Endometrial microvascular endothelial cells (primary cell): Measurements from ENCODE around the gene GAS7. TPM values are rescaled to one million over a fixed set of nuclear protein-coding genes. Genes with fewer than 3 reads are reported as not detected.
"Not testable (repeated sequence)": the region's sequence is repeated elsewhere in the genome, so short reads cannot be mapped to it uniquely, and the experiment has no call there.

Experiments
- in situ Hi-C: cut with HindIII; loops from 2 replicates; pipeline ENCODE4 v1.10.0; 2017; ENCODE audit warnings: low sequenced_read_pairs, low pct_unique_long_range_greater_than_20kb; ENCODE audit errors: inconsistent ontology term
- total RNA-seq: library from RNA; depleted of rRNA; stranded (reverse); fragments of >200 nt; gene quantifications from one replicate; pipeline ENCODE4 v1.2.3, GENCODE V29; 2015; ENCODE audit errors: inconsistent ontology term

Gene GAS7
- total RNA-seq, 1 donor from 2014 or later = not detected

DNA sequence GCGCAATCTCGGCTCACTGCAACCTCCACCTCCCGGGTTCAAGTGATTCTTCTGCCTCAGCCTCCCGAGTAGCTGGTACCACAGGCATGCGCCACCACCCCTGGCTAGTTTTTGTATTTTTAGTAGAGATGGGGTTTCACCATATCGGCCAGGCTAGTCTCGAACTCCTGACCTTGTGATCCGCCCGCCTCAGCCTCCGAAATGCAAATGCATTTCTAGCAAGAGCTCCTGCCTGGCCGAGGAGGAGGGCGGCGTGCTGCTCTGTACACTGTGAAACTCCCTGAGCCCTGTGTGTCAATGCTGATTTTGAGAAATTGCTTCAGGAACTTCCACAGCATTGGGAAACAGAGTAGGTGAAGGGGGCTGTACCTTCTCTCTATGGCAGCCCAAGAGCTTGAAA, 277.2 kb downstream of the GAS7 start:
- in situ Hi-C loops = not testable (repeated sequence)

DNA sequence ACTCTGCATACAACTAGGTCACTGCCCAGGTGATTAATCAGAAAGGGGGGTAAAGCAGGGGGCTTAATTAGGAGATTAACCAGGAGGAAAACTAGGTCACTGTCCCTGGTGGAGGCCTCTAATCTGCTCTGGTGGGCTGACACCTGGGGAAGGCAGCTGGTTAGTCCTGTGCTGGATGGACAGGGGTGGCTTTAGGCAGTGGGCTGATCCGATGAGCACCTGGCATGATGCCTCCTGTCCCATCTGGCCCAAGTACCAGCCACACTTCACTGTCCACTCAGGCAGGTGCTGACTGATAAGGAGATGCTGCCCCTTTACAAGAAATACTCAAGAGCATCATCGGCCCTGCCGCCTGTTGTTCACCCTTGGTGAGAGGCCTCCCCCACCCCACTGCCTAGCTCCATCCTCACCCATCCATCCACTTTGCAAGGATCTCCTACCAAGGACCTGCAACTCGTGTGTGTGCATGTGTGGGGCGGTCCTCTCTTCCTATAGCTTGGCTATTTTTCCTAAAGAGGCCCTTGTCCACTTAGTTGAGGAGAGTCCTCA, 279.5 kb downstream of the GAS7 start:
- in situ Hi-C loops = no loop called here

DNA sequence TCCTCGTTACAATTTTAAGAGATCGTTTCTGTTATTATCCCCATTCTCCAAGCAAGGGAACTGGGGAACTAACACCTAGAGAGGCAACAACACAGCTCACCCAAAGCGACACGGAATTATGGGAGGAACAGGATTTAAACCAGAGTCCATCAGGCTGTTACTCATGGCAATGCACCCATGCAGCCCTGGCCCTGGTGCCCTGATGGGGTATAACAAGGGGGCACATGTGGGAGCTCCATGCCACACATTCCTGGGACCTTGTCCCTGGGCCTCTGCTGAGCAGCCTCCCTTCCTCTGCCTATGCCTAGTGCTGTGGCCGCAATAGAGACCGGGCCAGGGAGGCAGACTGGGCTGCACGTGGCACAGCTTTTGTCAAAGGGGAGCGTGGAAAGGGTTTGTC, 280.1 kb downstream of the GAS7 start:
- in situ Hi-C loops = no loop called here

GRCh38 chr17:9917801-9918200, 280.6 kb downstream of the GAS7 start:
- in situ Hi-C loops = no loop called here

DNA sequence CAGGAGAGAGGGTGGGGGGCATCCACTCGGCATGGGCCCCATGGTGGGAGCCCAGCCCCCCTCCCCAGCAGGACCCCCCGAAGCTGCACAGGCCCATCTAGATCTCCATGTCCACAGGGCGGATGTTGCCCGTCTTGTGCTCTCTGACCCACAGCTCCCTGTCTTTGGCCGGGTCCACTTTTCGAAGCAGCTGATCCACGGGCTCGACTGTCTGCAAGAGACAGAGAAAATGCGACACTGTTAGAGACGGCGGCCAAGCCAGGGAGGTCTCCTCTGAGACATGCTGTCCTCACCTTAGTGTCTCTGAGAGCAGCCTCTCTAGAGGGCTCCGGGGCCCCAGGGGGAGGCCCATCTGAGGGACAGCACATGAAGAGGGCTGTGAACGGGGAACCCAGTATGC, 281.3 kb downstream of the GAS7 start:
- in situ Hi-C loops = no loop called here

GRCh38 chr17:9916108-9916507, 282.3 kb downstream of the GAS7 start:
- in situ Hi-C loops = no loop called here

- in situ Hi-C loops = no loop called here
Measured at GRCh38 chr17:9913476-9913875, 284.9 kb downstream of the GAS7 start.

DNA sequence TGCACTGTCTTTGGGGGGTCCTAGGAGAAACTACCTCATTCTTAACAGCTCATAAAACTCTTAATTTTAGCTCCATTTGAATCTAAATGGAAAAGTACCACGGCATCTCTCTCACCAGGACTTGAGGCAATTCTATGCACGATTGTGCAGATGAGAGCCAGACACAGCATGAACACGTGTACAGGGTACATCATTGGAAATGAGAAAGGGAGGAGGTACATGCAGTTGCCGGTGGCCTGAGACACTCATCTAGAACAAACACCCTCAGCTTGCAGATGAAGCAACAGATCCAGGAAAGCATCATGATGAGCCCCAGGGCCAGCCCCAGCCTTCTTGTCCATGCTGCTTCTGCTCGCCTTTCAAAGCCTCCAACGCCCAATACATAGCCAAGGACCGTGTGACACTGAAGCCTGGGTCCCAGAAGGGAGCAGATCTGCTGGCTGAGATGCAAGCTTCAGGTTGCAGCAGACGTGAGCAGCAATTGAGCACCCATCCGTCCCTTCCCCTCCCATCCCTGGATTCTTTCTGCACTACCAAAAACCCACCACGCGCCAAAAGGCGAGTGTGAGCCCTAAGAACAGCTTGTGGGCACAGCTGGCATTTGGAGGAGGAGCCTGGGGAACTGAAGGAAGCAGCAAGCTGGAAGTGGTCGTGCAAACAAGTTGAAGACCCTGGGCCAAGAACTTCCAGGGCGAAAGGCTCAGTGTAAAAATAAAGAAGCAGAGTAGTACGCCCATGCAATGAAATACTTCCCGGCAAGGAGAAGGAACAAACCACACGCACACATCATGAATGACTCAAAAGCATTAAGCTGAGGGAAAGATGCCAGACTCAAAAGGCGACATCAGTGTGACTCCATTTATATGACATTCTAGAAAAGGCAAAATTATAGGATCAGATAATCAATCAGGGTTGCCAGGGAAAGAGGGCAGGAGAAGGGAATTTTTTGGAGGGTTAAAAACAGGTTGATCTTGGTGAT, 286.0 kb downstream of the GAS7 start:
- in situ Hi-C loops = no loop called here

- in situ Hi-C loops = no loop called here
Measured at GRCh38 chr17:9911089-9911488, 287.3 kb downstream of the GAS7 start.

DNA sequence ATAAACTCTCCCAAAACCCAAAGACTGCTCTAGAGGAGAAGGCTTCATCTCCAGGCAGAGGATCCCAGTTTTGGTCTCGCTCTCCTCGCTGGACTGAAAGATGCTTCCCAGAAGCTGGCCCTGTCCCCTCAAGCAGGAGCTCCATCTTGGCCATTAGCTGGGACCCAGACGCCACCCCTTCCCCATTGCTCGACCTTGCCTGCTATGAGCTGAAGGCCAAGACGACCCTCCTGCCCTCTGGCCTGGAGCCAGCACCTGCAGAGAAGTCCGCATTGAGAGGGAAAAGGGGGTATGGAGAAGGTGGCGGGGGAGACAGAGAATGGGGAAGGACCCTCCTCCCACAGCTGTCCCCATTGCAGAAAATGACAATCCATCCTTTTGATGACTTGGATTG, 289.8 kb downstream of the GAS7 start:
- in situ Hi-C loops = no loop called here

DNA sequence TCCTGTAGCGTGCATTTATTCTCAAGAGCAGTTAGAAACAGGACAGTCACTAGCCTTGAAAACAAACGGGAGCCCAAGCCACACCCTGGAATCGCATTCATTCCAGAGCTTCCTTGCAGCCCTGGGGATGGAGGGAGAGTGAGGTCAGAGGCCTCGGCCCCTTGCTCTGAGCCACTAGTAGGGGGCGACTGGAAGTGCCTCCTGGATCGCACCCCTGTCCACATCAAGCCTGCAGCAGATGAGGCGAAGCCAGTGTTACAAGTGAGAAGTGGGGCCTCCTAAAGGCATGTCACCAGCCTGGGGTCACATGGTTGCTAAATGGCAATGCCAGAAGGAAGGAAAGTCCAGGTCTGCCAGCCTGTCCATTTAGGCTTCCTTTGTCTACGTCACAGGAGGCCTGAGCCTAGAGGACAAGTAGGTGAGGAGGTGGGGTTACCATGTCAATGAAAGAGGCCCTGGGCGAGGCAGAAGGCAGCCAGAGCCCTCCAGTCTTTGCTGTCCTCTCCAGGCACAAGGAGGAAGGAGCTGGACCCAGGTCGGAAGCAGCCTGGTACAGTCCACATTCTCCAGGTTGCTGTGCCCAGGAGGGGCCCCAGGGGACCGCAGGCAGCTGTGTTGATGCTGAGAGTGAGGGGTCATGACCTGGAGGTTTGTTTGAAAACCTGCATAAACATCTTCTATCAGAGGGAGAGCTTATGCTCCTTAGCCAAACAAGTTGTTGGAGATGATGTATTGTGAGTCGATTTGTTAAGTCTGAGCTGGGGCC, 290.3 kb downstream of the GAS7 start:
- in situ Hi-C loops = no loop called here

DNA sequence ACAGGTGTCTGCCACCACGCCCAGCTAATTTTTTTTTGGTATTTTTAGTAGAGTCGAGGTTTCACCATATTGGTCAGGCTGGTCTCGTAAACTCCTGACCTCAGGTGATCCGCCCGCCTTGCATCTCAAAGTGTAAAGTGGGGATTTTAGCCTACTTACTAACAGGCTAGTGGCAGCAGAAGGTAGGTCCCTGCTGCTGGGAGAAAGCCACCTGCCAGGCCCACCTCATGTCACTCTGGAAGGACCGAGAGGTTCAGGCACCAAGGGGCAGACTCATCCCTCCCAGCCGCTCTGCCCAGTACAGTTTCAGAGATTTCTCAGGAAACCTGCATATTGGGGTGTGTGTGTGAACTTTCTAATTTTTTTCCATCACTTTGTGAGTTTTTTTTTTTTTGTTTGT, 291.3 kb downstream of the GAS7 start:
- in situ Hi-C loops = no loop called here

DNA sequence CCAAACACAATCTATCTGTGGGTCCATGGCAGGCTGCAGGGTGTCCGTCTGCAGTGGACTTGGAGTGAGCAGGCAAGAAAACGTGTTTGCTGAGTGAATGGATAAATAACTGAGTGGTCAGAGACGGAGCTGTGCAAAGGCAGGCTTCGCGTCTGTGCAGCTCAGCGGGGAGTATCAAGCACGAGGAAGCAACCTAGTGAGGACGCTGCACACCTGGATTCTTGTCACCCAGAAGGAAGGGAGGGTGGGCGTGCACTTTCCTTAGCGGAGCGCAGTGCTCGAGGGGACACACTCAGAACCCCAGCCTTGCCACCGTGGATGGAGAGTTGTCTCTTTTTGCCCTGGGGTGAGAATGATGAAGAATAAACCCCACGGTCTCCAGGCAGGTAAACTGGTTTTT, 291.8 kb downstream of the GAS7 start:
- in situ Hi-C loops = no loop called here

DNA sequence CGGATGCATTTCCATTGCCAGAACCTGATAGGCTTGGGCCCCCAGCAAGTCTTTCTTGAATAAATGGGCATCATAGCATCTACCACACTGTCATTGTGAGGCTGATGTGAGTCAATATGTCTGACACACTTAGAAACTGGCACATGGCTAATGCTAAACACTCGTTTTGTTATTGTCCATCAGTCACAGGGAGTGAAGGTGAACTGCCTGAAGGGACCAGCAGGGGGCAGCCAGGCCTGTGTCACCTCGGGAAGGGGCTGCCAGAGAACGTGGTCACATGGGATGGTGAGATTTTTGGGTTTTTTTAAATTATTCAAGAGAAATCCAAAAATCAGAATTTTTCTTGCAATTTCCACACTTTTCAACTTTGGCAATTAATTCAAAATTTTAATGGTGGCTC, 292.5 kb downstream of the GAS7 start:
- in situ Hi-C loops = no loop called here

DNA sequence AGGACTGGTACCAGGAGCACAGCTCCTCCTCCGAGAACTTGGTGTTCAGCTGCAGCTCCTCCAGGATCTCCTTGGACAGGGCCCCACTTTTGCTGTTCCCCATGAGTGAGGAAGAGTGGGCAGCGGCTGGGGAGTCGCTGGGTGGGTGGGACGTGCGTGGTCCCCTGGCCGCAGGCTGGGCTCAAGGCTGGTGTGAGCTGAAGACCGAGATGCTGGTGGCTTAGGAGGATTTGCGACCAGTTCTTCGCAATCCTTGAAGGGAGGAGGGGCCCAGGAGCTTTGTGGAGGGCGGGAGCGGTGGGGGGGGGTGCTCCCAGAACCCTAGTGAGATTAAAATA, 293.4 kb downstream of the GAS7 start, which contains the start of gene RCVRN:
TSS of gene RCVRN (minus strand) at position 194 of the 338 bp plus-strand sequence. CDS start at position 103, 91 bp downstream.
- in situ Hi-C loops = no loop called here

- in situ Hi-C loops = no loop called here
Measured at GRCh38 chr17:9904277-9905077, 293.9 kb downstream of the GAS7 start.

GRCh38 chr17:9902120-9902519, 296.3 kb downstream of the GAS7 start:
- in situ Hi-C loops = no loop called here

- in situ Hi-C loops = no loop called here
Measured at GRCh38 chr17:9900784-9901183, 297.6 kb downstream of the GAS7 start.

DNA sequence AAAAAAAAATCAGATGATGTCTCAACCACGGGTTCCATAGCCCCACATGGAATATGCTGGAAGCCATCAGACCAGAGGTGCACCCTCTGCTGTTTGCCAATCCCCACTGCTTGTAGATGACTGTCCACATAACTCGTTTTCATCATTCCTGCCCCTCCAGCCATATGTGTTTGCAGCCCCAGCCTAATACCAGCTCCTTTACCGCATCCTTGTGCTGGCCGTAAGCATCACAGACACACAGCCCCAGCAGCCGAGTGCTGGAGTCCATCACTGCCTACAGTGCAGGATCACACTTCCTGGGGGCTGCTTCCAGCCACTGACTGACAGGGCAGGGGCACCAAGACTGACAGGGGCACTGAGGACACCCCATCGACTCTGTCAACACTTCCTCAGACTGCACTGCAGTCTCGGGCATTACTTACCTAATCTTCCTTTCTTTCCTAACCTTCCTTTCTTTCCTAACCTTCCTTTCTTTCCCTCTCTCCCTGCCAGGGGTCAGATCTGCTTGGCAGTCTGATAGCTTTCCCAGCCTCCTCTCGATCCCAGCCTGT, 298.3 kb downstream of the GAS7 start:
- in situ Hi-C loops = no loop called here
